Sigmoid colon (tissue), 7 donors: Measurements from ENCODE around the gene TFR2. TPM values are rescaled to one million over a fixed set of nuclear protein-coding genes. Genes with fewer than 3 reads are reported as not detected.

Experiments
- DNase-seq: peaks from one replicate; pipeline ENCODE4 v3.0.0-alpha.2; 2019
- H3K27ac ChIP-seq, 4 donors: fragments of 200-600 bp; sonication (generic); one replicate each; pipeline ENCODE4 v1.5.1; 2016 to 2019; ENCODE audit warnings: mild to moderate bottlenecking in 1 of 4
- H3K27me3 ChIP-seq, 3 donors: fragments of 200-600 bp; sonication (generic); one replicate each; pipeline ENCODE4 v1.5.1; 2019; ENCODE audit warnings: mild to moderate bottlenecking in 1 of 3
- H3K36me3 ChIP-seq, 4 donors: fragments of 200-600 bp; sonication (generic); one replicate each; pipeline ENCODE4 v1.5.1; 2016 to 2019
- H3K4me1 ChIP-seq, 4 donors: fragments of 200-600 bp; sonication (generic); one replicate each; pipeline ENCODE4 v1.5.1; 2017 to 2019
- H3K4me3 ChIP-seq, 4 donors: fragments of 200-600 bp; sonication (generic); one replicate each; pipeline ENCODE4 v1.5.1; 2017 to 2019; ENCODE audit warnings: mild to moderate bottlenecking in 2 of 4, moderate library complexity in 1 of 4
- H3K9me3 ChIP-seq, 4 donors: fragments of 200-600 bp in 3 of 4; sonication (generic) in 3 of 4; one replicate each; pipeline versions ENCODE4 v1.5.1 to v1.6.1; 2013 to 2019
- CTCF ChIP-seq, 4 experiments: fragments of 450-650 bp in 3 of 4; fragments of 200-600 bp in 1 of 4; IDR thresholded peaks; one replicate each; pipeline ENCODE4 v1.5.1; 2016 to 2019; ENCODE audit warnings: antibody characterized with exemption in 4 of 4, mild to moderate bottlenecking in 3 of 4, moderate library complexity in 2 of 4
- EP300 ChIP-seq, 4 donors: sonication (generic); formaldehyde crosslinking; IDR thresholded peaks; one replicate each; pipeline ENCODE4 v1.6.1; 2017; ENCODE audit warnings: antibody characterized with exemption in 4 of 4
- POLR2A ChIP-seq, 2 donors: fragments of 450-650 bp; IDR thresholded peaks; one replicate each; pipeline ENCODE4 v1.6.1; 2016; ENCODE audit warnings: antibody characterized with exemption in 2 of 2, mild to moderate bottlenecking in 2 of 2, moderate library complexity in 2 of 2
- POLR2AphosphoS5 ChIP-seq, 4 donors: sonication (generic); formaldehyde crosslinking; IDR thresholded peaks; one replicate each; pipeline ENCODE4 v1.6.1; 2017; ENCODE audit warnings: antibody characterized with exemption in 4 of 4
- WGBS, 2 donors: extraction: QIAGEN DNeasy Blood & Tissue Kit; methylation state at CpG; one replicate each; pipeline ENCODE4 v1.1.7; 2013; 5-methylcytosine and 5-hydroxymethylcytosine counted together
- intact Hi-C: fragments of 100-400 bp; cut with DNase I; formaldehyde crosslinking; loops from one replicate; pipeline ENCODE4 v1.15.1; 2023
- polyA plus RNA-seq, 3 donors: library from polyadenylated mRNA; stranded (reverse); fragments of 200-250 nt; gene quantifications; one replicate each; pipeline ENCODE4 v1.2.3, GENCODE V29; 2013
- total RNA-seq, 4 donors: library from RNA; depleted of rRNA; stranded (reverse); fragments of >200 nt; gene quantifications; one replicate each; pipeline ENCODE4 v1.1.0, GENCODE V29; 2016
- donor health status: healthy with polysubstance abuse.
- donor health status: Bipolar disorder and iron deficiency.
- donor health status: healthy.

The TFR2 gene
- total and polyA plus RNA-seq, 7 donors = 0.71 to 2.2 TPM; not detected in 5

- H3K9me3 ChIP-seq = no peaks in the 10 kb centered on the region
- H3K4me3 ChIP-seq = peak overlapping the region; percentile 90 to 99 (median 94)
- TF ChIP-seq CTCF (IDR thresholded peaks at IDR 0.05) (no peak), POLR2A (IDR thresholded peaks at IDR 0.05) (no peak), POLR2AphosphoS5 (IDR thresholded peaks at IDR 0.05) (no peak), EP300 (IDR thresholded peaks at IDR 0.05) (no peak)
- 3% methylated on average over 20 of the region's 20 CpGs for WGBS, 2 donors
- intact Hi-C loops = loop anchor here (10.0 kb wide), 1 partner anchor 270 kb away; the partner anchor contains the start of gene SLC12A9
- peaks cover 17 to 32% (median 23%) of the 10 kb centered on the region in 4 donors for H3K36me3 ChIP-seq
- no peaks in the 10 kb centered on the region for H3K27me3 ChIP-seq
- peak overlapping the region; percentile 89 to 96 (median 92) for H3K27ac ChIP-seq
- peaks cover 0 to 44% (median 35%) of the 10 kb centered on the region in 4 donors for H3K4me1 ChIP-seq
- peak; percentile 77 for DNase-seq
Measured at GRCh38 chr7:100584683-100585510, 56.5 kb downstream of the TFR2 start.

- peak overlapping the region; percentile 90 to 99 (median 94) for H3K4me3 ChIP-seq
- intact Hi-C loops = loop anchor here (10.0 kb wide), 1 partner anchor 271 kb away; the partner anchor contains the start of gene SLC12A9
- WGBS, 2 donors = 18 to 45% methylated on average over 15 of the region's 15 CpGs
- H3K9me3 ChIP-seq = no peaks in the 10 kb centered on the region
- peak; percentile 68 for DNase-seq
- peak overlapping the region; percentile 89 to 96 (median 92) for H3K27ac ChIP-seq
- TF ChIP-seq EP300 (IDR thresholded peaks at IDR 0.05) (no peak), CTCF (IDR thresholded peaks at IDR 0.05) (no peak), POLR2A (IDR thresholded peaks at IDR 0.05) (no peak), POLR2AphosphoS5 (IDR thresholded peaks at IDR 0.05) (no peak)
- H3K36me3 ChIP-seq = peaks cover 22 to 39% (median 26%) of the 10 kb centered on the region in 4 donors
- H3K4me1 ChIP-seq = peaks cover 0 to 44% (median 35%) of the 10 kb centered on the region in 4 donors
- no peaks in the 10 kb centered on the region for H3K27me3 ChIP-seq
Measured at GRCh38 chr7:100584054-100584682, 57.2 kb downstream of the TFR2 start.

GRCh38 chr7:100583132-100584053, 58.0 kb downstream of the TFR2 start:
- DNase-seq = peak; percentile 85
- Histone ChIP-seq H3K4me1 (peaks cover 0 to 44% (median 35%) of the 10 kb centered on the region in 4 donors), H3K27me3 (no peaks in the 10 kb centered on the region), H3K36me3 (peaks cover 28 to 46% (median 31%) of the 10 kb centered on the region in 4 donors), H3K27ac (peak overlapping the region; percentile 89 to 96 (median 92)), H3K4me3 (peak overlapping the region in 3 of 4 donors; percentile 90 to 99 (median 98)), H3K9me3 (no peaks in the 10 kb centered on the region)
- TF ChIP-seq POLR2A (IDR thresholded peaks at IDR 0.05) (no peak), CTCF (IDR thresholded peaks at IDR 0.05) (no peak), EP300 (IDR thresholded peaks at IDR 0.05) (no peak), POLR2AphosphoS5 (IDR thresholded peaks at IDR 0.05) (no peak)
- intact Hi-C loops = loop anchor here (10.0 kb wide), 1 partner anchor 271 kb away; the partner anchor contains the start of gene SLC12A9
- 25 to 52% methylated on average over 23 of the region's 23 CpGs for WGBS, 2 donors

- intact Hi-C loops = loop anchor here (10.0 kb wide), 1 partner anchor 272 kb away; the partner anchor contains the start of gene SLC12A9
- H3K4me1 ChIP-seq = peaks cover 0 to 43% (median 35%) of the 10 kb centered on the region in 4 donors
- no peaks in the 10 kb centered on the region for H3K27me3 ChIP-seq
- peak overlapping the region; percentile 89 to 96 (median 92) for H3K27ac ChIP-seq
- 74 to 82% methylated on average over 11 of the region's 11 CpGs for WGBS, 2 donors
- H3K9me3 ChIP-seq = no peaks in the 10 kb centered on the region
- H3K36me3 ChIP-seq = peaks cover 35 to 54% (median 38%) of the 10 kb centered on the region in 4 donors
- TF ChIP-seq CTCF (IDR thresholded peaks at IDR 0.05) (no peak), EP300 (IDR thresholded peaks at IDR 0.05) (no peak), POLR2AphosphoS5 (IDR thresholded peaks at IDR 0.05) (no peak), POLR2A (IDR thresholded peaks at IDR 0.05) (no peak)
- DNase-seq = no peak
- H3K4me3 ChIP-seq = peak overlapping the region in 2 of 4 donors; percentile 90 to 98
Measured at GRCh38 chr7:100582650-100583049, 58.7 kb downstream of the TFR2 start.
